Activated T-helper 1 cell treated with anti-CD3 and anti-CD28 coated beads, Interleukin-12 subunit alpha, Interleukin-12 subunit beta, Interleukin-2, Interleukin-4 antibody, amounts not matched to agents 30 ng/mL and 10 ng/mL and 1 ng/mL, durations not matched to agents 14 hours and 24 hours and 36 hours (primary cell): ENCODE measurements around the gene ARNT2. TPM values are rescaled to one million over a fixed set of nuclear protein-coding genes. Genes with fewer than 3 reads are reported as not detected.

Experiments
- DNase-seq: peaks from one replicate; pipeline ENCODE4 v3.0.0; 2021; ENCODE audit warnings: low spot score
- H3K27ac Mint-ChIP-seq: one replicate; pipeline ENCODE4 v1.8.0; 2021; ENCODE audit warnings: mild to moderate bottlenecking, mixed read lengths
- H3K27me3 Mint-ChIP-seq: one replicate; pipeline ENCODE4 v1.8.0; 2022; ENCODE audit warnings: mild to moderate bottlenecking, moderate library complexity, mixed read lengths; ENCODE audit not compliant: insufficient read depth
- H3K36me3 Mint-ChIP-seq: one replicate; pipeline ENCODE4 v1.8.0; 2021; ENCODE audit warnings: low read depth, mixed read lengths
- H3K4me1 Mint-ChIP-seq: one replicate; pipeline ENCODE4 v1.8.0; 2021; ENCODE audit warnings: low read depth, mixed read lengths
- H3K4me3 Mint-ChIP-seq: one replicate; pipeline ENCODE4 v1.8.0; 2021; ENCODE audit warnings: mild to moderate bottlenecking, moderate library complexity, mixed read lengths
- H3K9me3 Mint-ChIP-seq: one replicate; pipeline ENCODE4 v1.8.0; 2021; ENCODE audit warnings: mixed read lengths
- intact Hi-C: fragments of 100-400 bp; cut with micrococcal nuclease; formaldehyde crosslinking; loops from one replicate; pipeline ENCODE4 v1.15.1; 2024
- total RNA-seq: library from RNA; stranded (reverse); gene quantifications from 2 replicates; pipeline ENCODE4 v1.2.3, GENCODE V29; 2022

Gene ARNT2
- total RNA-seq, 1 donor from 2014 or later = 0.36 TPM

DNA sequence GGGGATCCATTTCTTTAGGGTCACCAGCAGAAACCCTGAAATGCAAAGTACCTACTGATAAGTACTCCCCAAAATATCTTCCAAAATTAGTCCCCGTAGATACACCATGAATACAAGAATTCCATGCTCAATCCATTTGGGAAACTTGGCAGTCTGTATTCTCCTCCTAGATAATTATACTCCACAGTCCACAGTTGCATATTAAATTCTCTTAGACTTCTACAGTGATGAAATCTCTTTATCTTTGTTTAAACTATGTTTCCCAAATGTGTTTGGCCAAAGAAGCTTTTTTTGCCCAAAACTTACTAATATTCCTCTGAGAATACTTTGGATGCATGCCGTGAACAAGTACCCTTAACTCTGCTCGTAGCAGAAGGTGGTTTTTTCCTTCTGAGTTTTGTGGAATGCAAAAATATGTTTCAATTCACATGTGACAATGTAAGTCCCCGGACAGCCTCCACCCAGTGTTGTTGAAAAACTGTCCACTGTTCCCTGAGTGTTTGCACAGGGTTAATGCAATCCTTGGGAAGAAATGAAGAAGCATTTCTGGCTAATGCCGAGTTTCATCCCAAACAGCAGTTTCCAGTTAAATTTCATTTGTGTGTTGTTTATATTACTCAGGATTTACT is 126.7 kb downstream of the ARNT2 start:
- no peaks in the 10 kb centered on the region for H3K27me3 Mint-ChIP-seq
- H3K4me3 Mint-ChIP-seq = no peak overlapping the region

DNA sequence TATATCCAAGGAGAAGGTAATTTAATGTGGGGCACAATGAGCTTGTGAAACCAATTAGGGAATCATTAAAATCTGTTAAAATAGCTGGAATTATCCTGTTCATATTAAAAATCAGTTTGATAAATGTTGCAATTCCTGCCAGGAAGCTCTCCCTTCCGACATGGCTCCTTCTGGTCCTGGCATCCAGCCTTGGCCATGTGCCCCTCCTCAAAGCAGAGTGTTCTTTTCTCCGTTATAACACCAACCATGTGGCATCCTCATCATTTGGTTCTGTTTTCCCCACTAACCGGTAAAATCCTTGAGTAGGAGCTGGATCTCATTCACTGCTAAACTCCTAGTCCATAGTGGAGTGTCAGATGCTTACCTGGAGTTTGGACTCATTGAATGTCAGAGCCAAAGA is 127.2 kb downstream of the ARNT2 start:
- no peaks in the 10 kb centered on the region for H3K9me3 Mint-ChIP-seq
- H3K27ac Mint-ChIP-seq = no peak overlapping the region
- no peak overlapping the region for H3K4me3 Mint-ChIP-seq
- H3K27me3 Mint-ChIP-seq = no peaks in the 10 kb centered on the region
- H3K4me1 Mint-ChIP-seq = no peaks in the 10 kb centered on the region
- H3K36me3 Mint-ChIP-seq = no peaks in the 10 kb centered on the region
- intact Hi-C loops = no loop called here
- DNase-seq = no peak

More for the DNA sequence above, 126.7 kb downstream of the ARNT2 start:
- Mint-ChIP-seq H3K27ac (no peak overlapping the region), H3K36me3 (no peaks in the 10 kb centered on the region), H3K9me3 (no peaks in the 10 kb centered on the region), H3K4me1 (no peaks in the 10 kb centered on the region)
- DNase-seq = no peak
- intact Hi-C loops = no loop called here

- intact Hi-C loops = no loop called here
- no peaks in the 10 kb centered on the region for H3K36me3 Mint-ChIP-seq
- no peak overlapping the region for H3K4me3 Mint-ChIP-seq
- H3K27me3 Mint-ChIP-seq = no peaks in the 10 kb centered on the region
- no peak overlapping the region for H3K27ac Mint-ChIP-seq
- H3K4me1 Mint-ChIP-seq = no peaks in the 10 kb centered on the region
- DNase-seq = no peak
- no peaks in the 10 kb centered on the region for H3K9me3 Mint-ChIP-seq
These were observed 127.6 kb downstream of the ARNT2 start for GRCh38 chr15:80531796-80532195.

GRCh38 chr15:80533790-80534333 is 129.7 kb downstream of the ARNT2 start:
- intact Hi-C loops = no loop called here
- Mint-ChIP-seq H3K4me3 (no peak overlapping the region), H3K27me3 (no peaks in the 10 kb centered on the region), H3K36me3 (no peaks in the 10 kb centered on the region), H3K9me3 (no peaks in the 10 kb centered on the region), H3K27ac (no peak overlapping the region), H3K4me1 (no peaks in the 10 kb centered on the region)
- no peak for DNase-seq

DNA sequence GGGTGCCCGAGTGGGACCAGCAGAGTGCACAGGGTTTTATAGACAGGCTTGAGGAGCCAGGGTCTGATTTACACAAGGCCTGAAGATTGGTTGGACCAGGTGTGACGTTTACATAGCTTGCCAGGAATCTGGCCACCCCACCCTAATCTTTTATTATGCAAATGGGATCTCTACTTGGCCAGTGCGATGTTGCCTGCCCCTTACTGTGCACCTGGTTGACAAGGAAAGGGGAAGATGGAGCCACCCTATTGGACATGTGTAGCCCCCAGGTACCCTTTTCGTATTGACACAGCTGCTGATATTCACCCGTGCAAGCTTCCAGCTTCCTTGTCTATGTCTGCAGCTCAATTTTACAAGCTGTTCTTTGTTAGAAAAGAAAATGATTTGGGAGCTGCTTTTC is 132.0 kb downstream of the ARNT2 start:
- no peak overlapping the region for H3K4me3 Mint-ChIP-seq
- H3K4me1 Mint-ChIP-seq = no peaks in the 10 kb centered on the region
- intact Hi-C loops = no loop called here
- H3K27ac Mint-ChIP-seq = no peak overlapping the region
- H3K27me3 Mint-ChIP-seq = peaks cover 5% of the 10 kb centered on the region
- no peaks in the 10 kb centered on the region for H3K36me3 Mint-ChIP-seq
- no peaks in the 10 kb centered on the region for H3K9me3 Mint-ChIP-seq
- no peak for DNase-seq

DNA sequence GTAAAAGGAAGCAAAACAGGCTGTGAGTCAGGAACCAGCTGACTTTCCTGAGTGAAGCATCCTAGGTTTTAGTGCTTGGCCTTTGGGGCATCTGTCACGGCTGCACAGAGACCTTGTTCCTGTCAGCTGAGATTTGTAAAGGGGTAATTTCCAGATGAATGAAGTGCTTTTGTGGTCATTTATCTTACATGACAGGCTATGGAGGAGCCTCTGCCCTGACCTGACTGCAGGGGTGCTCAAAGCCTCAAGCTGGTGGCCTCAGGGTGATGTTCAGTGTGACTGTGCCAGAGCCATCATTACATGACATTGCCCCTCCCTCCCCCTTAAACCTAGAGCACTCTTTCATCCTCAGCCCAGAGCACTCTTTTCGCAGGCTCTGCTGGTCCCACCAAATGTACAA is 132.5 kb downstream of the ARNT2 start:
- Mint-ChIP-seq H3K9me3 (no peaks in the 10 kb centered on the region), H3K4me1 (no peaks in the 10 kb centered on the region), H3K36me3 (no peaks in the 10 kb centered on the region), H3K27ac (no peak overlapping the region), H3K4me3 (no peak overlapping the region), H3K27me3 (peaks cover 6% of the 10 kb centered on the region)
- no peak for DNase-seq
- intact Hi-C loops = no loop called here

GRCh38 chr15:80545078-80545477 is 140.9 kb downstream of the ARNT2 start:
- Mint-ChIP-seq H3K27me3 (peaks cover 4% of the 10 kb centered on the region), H3K9me3 (no peaks in the 10 kb centered on the region), H3K27ac (no peak overlapping the region), H3K36me3 (no peaks in the 10 kb centered on the region), H3K4me3 (no peak overlapping the region), H3K4me1 (no peaks in the 10 kb centered on the region)
- intact Hi-C loops = no loop called here
- no peak for DNase-seq

GRCh38 chr15:80547264-80547663 is 143.1 kb downstream of the ARNT2 start:
- Mint-ChIP-seq H3K9me3 (no peaks in the 10 kb centered on the region), H3K27me3 (peaks cover 3% of the 10 kb centered on the region), H3K27ac (no peak overlapping the region), H3K36me3 (no peaks in the 10 kb centered on the region), H3K4me1 (no peaks in the 10 kb centered on the region), H3K4me3 (no peak overlapping the region)
- DNase-seq = no peak
- intact Hi-C loops = no loop called here

DNA sequence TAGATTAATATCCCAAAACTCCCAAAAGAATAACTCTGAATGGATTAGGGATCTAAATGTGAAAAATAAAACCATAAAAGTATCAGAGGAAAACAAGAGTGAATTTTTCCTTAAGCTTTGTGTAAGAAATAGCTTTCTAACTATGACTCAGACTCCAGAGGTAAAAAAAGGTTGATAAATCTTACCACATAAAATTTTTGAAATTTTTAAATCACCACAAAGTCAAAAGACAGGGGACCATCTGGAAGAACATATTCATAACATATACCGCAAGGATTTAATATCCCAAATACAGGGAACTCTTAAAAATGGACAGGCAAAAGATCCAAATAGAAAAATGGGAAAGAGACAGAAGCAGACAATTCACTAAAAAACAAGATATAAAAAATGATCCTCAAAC is 145.0 kb downstream of the ARNT2 start:
- Mint-ChIP-seq H3K27me3 (peaks cover 10% of the 10 kb centered on the region), H3K27ac (no peak overlapping the region), H3K4me3 (no peak overlapping the region), H3K36me3 (no peaks in the 10 kb centered on the region), H3K4me1 (no peaks in the 10 kb centered on the region), H3K9me3 (no peaks in the 10 kb centered on the region)
- DNase-seq = no peak
- intact Hi-C loops = no loop called here

- Mint-ChIP-seq H3K4me1 (no peaks in the 10 kb centered on the region), H3K27me3 (peaks cover 10% of the 10 kb centered on the region), H3K9me3 (no peaks in the 10 kb centered on the region), H3K36me3 (no peaks in the 10 kb centered on the region), H3K4me3 (no peak overlapping the region), H3K27ac (no peak overlapping the region)
- intact Hi-C loops = no loop called here
- no peak for DNase-seq
These were observed 145.5 kb downstream of the ARNT2 start for GRCh38 chr15:80549654-80550053.

GRCh38 chr15:80550219-80550907 is 146.2 kb downstream of the ARNT2 start:
- Mint-ChIP-seq H3K4me1 (no peaks in the 10 kb centered on the region), H3K36me3 (no peaks in the 10 kb centered on the region), H3K27ac (no peak overlapping the region), H3K27me3 (peaks cover 12% of the 10 kb centered on the region), H3K9me3 (no peaks in the 10 kb centered on the region), H3K4me3 (no peak overlapping the region)
- intact Hi-C loops = no loop called here
- DNase-seq = no peak

DNA sequence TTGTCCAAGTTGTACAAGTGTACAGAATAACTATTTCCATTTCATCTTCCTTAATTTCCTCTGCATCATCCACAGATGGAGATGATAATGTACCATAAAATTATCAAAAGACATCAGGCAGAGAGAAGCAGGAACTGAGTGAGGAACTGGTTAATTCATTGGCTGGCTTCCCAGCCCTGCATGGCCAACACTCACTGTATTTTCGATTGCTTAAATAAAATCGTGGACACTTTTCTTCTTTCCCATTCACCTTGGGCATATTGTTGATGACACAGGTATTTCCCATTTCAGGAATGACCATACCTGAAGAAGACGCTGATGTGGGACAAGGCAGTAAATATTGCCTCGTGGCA is 146.7 kb downstream of the ARNT2 start:
- no peak for DNase-seq
- H3K4me3 Mint-ChIP-seq = no peak overlapping the region
- no peaks in the 10 kb centered on the region for H3K36me3 Mint-ChIP-seq
- intact Hi-C loops = no loop called here
- H3K4me1 Mint-ChIP-seq = no peaks in the 10 kb centered on the region
- H3K27me3 Mint-ChIP-seq = peaks cover 12% of the 10 kb centered on the region
- no peaks in the 10 kb centered on the region for H3K9me3 Mint-ChIP-seq
- no peak overlapping the region for H3K27ac Mint-ChIP-seq

DNA sequence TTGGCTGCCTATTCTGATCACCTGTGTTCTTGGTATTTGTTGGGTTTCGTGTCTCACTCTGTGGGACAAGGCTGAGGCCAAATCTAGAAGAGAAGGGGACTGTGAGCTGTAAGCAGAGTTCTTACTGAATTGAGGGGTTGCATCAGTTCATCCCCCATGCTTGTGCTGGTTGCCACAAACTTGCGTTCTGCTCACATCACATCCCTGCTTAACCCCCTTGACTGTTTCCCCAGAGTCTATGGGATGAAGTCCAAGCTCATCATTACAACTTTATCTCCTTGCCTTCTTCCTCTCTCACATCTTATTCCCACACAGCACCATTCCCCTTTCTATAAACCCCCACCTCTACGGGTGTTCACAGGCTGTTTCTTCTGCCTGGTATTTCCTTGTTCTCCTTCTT is 147.2 kb downstream of the ARNT2 start:
- Mint-ChIP-seq H3K4me3 (no peak overlapping the region), H3K27ac (no peak overlapping the region), H3K36me3 (no peaks in the 10 kb centered on the region), H3K4me1 (no peaks in the 10 kb centered on the region), H3K9me3 (no peaks in the 10 kb centered on the region), H3K27me3 (peaks cover 12% of the 10 kb centered on the region)
- intact Hi-C loops = no loop called here
- DNase-seq = no peak
